Astrocyte of the cerebellum (primary cell): Measurements from ENCODE around the gene ST3GAL5.

Experiments
- DNase-seq: peaks from one replicate; pipeline ENCODE4 v3.0.0-alpha.2; 2011; ENCODE audit warnings: low read depth
- H3K4me3 ChIP-seq: 2 replicates; pipeline ENCODE4 v1.5.1; 2011; ENCODE audit warnings: mild to moderate bottlenecking, low read depth, low read length, moderate library complexity
- in situ Hi-C: cut with HindIII; loops from 2 replicates; pipeline ENCODE4 v1.10.0; 2017; ENCODE audit warnings: low sequenced_read_pairs
- TF ChIP-seq, protein P1 (sequence below): IDR thresholded peaks from 2 replicates; pipeline ENCODE4 v1.5.1; 2012; ENCODE audit warnings: low read length, low read depth, moderate library complexity, mild to moderate bottlenecking; ENCODE audit errors: missing control alignments

The ST3GAL5 gene

GRCh38 chr2:85915606-85916303 is 27.0 kb upstream of the ST3GAL5 start:
- no peak for DNase-seq
- in situ Hi-C loops: no loop called here

DNA sequence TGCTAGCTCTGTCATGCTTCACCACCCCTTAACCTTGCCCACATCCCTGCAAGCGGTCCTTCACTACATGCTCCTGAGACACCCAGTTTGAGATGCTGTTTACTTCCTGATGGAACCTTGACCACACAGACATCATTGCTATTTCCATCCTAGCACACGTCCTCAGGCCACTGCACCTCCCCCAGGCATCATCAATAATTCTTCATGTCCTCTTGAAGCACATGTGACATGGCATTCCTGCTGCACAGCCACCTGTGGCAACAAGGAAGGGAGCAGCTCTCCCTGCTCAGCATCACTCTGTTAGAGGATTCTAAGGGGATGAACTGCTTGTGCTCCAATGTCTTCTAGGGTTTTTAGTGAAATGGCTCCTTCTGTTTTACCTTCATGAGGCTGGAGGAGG is 26.1 kb upstream of the ST3GAL5 start:
- no peak for DNase-seq
- in situ Hi-C loops: no loop called here
- TF ChIP-seq, protein P1, sequence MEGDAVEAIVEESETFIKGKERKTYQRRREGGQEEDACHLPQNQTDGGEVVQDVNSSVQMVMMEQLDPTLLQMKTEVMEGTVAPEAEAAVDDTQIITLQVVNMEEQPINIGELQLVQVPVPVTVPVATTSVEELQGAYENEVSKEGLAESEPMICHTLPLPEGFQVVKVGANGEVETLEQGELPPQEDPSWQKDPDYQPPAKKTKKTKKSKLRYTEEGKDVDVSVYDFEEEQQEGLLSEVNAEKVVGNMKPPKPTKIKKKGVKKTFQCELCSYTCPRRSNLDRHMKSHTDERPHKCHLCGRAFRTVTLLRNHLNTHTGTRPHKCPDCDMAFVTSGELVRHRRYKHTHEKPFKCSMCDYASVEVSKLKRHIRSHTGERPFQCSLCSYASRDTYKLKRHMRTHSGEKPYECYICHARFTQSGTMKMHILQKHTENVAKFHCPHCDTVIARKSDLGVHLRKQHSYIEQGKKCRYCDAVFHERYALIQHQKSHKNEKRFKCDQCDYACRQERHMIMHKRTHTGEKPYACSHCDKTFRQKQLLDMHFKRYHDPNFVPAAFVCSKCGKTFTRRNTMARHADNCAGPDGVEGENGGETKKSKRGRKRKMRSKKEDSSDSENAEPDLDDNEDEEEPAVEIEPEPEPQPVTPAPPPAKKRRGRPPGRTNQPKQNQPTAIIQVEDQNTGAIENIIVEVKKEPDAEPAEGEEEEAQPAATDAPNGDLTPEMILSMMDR: no peak
- no peak overlapping the region for H3K4me3 ChIP-seq

More at GRCh38 chr2:85915606-85916303, 27.0 kb upstream of the ST3GAL5 start:
- no peak overlapping the region for H3K4me3 ChIP-seq
- TF ChIP-seq, protein P1: no peak

DNA sequence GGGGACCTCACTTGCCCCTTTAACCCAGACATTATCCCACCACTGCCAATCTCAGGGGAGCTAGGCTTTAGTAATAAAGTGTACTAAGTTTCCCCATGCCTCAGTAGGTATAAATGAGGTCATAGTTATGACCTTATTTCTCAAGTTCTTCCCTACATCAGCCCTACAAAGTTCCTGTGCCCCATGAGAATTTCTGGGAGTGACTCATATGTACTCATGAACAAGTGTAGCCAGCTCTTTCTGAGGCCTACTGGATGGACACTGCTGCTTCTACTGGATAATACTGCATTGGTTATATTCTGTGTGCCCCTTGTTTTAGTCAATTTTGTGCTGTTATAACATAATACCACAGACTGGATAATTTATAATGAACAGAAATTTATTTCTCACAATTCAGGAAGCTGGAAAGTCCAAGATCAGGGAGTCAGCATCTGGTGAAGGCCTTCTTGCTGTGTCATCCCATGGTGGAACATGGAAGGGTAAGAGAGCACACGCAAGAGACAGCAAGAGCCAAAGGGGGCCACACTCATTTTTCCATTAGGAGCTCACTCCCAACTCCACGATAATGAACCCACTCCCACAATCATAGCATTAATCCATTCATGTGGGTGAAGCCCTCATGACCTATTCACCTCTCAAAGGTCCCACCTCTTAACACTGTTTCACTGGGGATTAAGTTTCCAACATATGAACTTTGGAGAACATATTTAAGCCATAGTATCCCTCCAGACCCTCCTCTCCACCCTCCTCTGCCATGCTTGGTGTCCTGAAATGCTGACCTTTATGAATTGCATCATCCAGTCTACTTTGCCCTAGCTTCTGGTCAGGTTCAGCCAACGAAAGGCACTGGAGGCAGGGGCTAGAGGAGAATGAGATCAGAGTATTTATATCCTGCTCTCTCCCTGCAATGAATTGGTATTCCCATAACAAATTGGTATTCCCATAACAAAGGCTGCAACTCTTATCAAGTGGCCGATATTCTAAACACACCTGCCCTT is 25.4 kb upstream of the ST3GAL5 start:
- no peak overlapping the region for H3K4me3 ChIP-seq
- in situ Hi-C loops: no loop called here
- TF ChIP-seq, protein P1: no peak
- no peak for DNase-seq

GRCh38 chr2:85911814-85912692 is 23.3 kb upstream of the ST3GAL5 start:
- no peak overlapping the region for H3K4me3 ChIP-seq
- TF ChIP-seq, protein P1: no peak
- in situ Hi-C loops: no loop called here
- DNase-seq: no peak

- H3K4me3 ChIP-seq: no peak overlapping the region
- in situ Hi-C loops: no loop called here
- TF ChIP-seq, protein P1: no peak
- no peak for DNase-seq
Measured at GRCh38 chr2:85911097-85911496, 22.3 kb upstream of the ST3GAL5 start.

DNA sequence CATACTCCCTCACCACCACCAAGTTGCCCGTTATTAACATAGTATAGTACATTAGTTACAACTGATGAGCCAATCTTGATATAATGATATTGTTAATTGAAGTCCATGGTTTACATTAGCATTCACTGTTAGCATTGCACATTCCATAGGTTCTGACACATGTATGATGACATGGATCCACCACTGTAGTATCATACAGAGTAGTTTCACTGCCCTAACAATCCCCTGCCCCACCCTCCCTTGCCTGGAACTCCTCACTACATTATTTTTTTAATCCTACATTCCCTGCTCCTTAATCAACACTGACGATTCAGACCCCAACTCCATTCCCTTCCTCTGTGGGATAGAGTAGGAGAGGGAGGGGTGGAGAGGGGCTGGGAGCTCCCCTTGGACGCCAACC is 20.2 kb upstream of the ST3GAL5 start:
- DNase-seq: no peak
- in situ Hi-C loops: no loop called here
- no peak overlapping the region for H3K4me3 ChIP-seq
- TF ChIP-seq, protein P1: no peak
